ENCODE results near the gene NT5C1B.

NT5C1B gene

DNA sequence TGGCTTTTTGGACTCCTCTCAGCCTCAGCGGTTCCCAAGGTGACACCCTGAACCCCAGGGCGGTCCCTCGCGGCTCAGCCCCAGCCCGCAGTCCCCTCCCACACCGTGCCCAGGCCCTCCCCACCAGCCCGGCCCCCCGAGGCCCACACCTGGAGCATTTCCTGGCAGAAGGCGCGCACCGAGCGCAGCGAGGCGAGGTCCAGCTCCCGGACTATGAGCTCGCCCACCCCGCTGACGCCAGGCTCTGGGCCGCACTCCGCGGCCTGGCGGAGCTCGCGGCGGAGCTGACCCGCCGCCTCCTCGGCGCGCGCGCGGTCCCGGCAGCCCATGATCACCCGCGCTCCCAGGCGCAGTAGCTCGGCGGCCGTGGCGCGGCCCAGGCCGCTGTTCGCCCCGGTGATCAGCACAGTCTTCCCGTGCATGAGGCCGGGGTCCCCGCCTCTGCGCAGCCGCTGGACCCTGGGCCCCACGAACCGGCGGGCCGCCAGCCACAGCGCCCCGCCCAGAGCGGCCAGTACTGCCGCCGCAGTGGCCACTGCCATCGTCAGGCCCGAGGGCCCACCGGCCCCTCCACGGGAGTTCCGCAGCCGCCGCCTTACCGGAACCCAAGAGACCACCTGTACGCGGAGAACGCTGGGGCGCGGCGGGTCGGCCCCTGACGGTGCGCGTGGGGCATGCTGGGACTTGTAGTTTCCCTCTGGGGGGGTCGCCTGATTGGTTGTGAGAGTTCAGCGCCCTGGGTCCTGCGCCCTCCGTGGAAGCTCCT is 29.2 kb downstream of the NT5C1B start, which contains the start of gene RDH14:
Gene RDH14, minus strand, starts transcription at position 623 of the 766 bp plus-strand sequence. Its CDS starts 81 bp downstream, at position 542.
- Histone ChIP-seq H3K4me3 (ENCODE audit: insufficient read depth, low read length, poor library complexity, severe bottlenecking) (peak within 1 kb of the TSS; percentile 69), H3K79me2 (ENCODE audit: insufficient read depth, low read length) (peaks cover 41% of the 10 kb centered on the region), H3K36me3 (ENCODE audit: low read length) (peaks cover 20% of the 10 kb centered on the region), H3F3A (ENCODE audit: insufficient read depth) (no peaks in the 10 kb centered on the region), H3K9me3 (ENCODE audit: insufficient read depth, low read length) (no peaks in the 10 kb centered on the region), H4K20me1 (ENCODE audit: low read depth, low read length) (peaks cover 24% of the 10 kb centered on the region), H3K4me2 (ENCODE audit: low read depth, low read length, poor library complexity, severe bottlenecking) (peak within 1 kb of the TSS; percentile 77), H3K27ac (ENCODE audit: low read depth, low read length) (peak within 1 kb of the TSS; percentile 54), H3K9me2 (replicated peaks; ENCODE audit: insufficient read depth, low read length) (no peaks in the 10 kb centered on the region), H3K27me3 (ENCODE audit: low read length) (no peaks in the 10 kb centered on the region), H3K9ac (ENCODE audit: low read length) (peak within 1 kb of the TSS; percentile 85), H2AFZ (ENCODE audit: low read depth, low read length, severe bottlenecking) (peak within 1 kb of the TSS; percentile 87)
- TF ChIP-seq, protein P1, sequence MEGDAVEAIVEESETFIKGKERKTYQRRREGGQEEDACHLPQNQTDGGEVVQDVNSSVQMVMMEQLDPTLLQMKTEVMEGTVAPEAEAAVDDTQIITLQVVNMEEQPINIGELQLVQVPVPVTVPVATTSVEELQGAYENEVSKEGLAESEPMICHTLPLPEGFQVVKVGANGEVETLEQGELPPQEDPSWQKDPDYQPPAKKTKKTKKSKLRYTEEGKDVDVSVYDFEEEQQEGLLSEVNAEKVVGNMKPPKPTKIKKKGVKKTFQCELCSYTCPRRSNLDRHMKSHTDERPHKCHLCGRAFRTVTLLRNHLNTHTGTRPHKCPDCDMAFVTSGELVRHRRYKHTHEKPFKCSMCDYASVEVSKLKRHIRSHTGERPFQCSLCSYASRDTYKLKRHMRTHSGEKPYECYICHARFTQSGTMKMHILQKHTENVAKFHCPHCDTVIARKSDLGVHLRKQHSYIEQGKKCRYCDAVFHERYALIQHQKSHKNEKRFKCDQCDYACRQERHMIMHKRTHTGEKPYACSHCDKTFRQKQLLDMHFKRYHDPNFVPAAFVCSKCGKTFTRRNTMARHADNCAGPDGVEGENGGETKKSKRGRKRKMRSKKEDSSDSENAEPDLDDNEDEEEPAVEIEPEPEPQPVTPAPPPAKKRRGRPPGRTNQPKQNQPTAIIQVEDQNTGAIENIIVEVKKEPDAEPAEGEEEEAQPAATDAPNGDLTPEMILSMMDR (IDR thresholded peaks at IDR 0.05; ENCODE audit: insufficient read depth, low read length, poor library complexity, severe bottlenecking) = no peak
- TF ChIP-seq EZH2phosphoT487 (conservative IDR thresholded peaks at IDR 0.05; ENCODE audit: low read length) = no peak

DNA sequence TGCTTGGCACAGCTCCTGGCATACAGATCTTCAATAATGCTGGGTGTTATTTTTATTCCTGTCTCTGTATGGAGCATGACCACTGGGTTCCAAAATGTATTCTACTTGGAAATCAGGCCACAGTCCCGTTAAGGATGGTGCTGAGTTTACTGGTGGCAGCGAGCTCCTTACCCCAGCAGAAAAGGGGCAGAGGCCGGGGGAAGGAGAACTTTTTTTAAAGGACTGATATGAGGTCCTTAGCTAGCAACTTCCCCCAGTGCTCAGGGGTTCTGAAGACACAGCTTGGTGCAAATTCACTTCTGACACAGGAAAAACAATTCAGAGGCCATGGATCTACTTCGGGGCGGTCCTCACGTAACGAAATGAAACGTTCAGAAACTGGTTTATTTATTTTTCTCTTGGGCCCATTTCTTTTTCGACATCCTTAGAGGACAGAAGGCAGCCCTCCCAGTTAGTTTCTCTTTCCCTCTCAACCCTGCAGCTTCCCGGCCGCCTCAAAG is 29.8 kb downstream of the NT5C1B start:
- Histone ChIP-seq H3K79me2 (ENCODE audit: insufficient read depth, low read length) (peaks cover 41% of the 10 kb centered on the region), H3K36me3 (ENCODE audit: low read length) (peaks cover 17% of the 10 kb centered on the region), H3K27me3 (ENCODE audit: low read length) (no peaks in the 10 kb centered on the region), H3K9me3 (ENCODE audit: insufficient read depth, low read length) (no peaks in the 10 kb centered on the region), H3K9ac (ENCODE audit: low read length) (peak overlapping the region; percentile 85), H4K20me1 (ENCODE audit: low read depth, low read length) (peaks cover 24% of the 10 kb centered on the region), H2AFZ (ENCODE audit: low read depth, low read length, severe bottlenecking) (peak overlapping the region; percentile 50), H3F3A (ENCODE audit: insufficient read depth) (no peaks in the 10 kb centered on the region), H3K4me3 (ENCODE audit: insufficient read depth, low read length, poor library complexity, severe bottlenecking) (peak overlapping the region; percentile 69), H3K4me2 (ENCODE audit: low read depth, low read length, poor library complexity, severe bottlenecking) (peak overlapping the region; percentile 77), H3K9me2 (replicated peaks; ENCODE audit: insufficient read depth, low read length) (no peaks in the 10 kb centered on the region), H3K27ac (ENCODE audit: low read depth, low read length) (no peak overlapping the region)
- no peak for TF ChIP-seq EZH2phosphoT487 (conservative IDR thresholded peaks at IDR 0.05; ENCODE audit: low read length)
- TF ChIP-seq, protein P1 (IDR thresholded peaks at IDR 0.05; ENCODE audit: insufficient read depth, low read length, poor library complexity, severe bottlenecking) = no peak

DNA sequence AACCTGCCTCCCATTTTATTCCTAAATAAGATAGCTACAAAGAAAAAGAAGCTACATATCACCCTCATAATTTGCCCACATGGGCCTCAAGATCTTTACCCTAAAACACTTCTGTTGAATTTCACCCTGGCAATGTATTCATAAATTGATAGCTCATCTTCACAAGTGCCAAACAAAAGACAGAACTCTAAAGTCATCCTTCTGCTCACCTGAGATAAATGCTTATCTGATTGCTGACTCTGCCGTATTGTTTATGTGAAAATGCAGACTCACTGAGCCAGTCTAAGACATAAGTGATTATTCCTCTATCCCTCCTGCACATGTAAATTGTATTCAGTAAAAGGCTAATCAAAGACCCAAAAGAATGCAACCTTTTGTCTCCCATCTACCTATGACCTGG is 30.9 kb downstream of the NT5C1B start:
- Histone ChIP-seq H3K79me2 (ENCODE audit: insufficient read depth, low read length) (peaks cover 41% of the 10 kb centered on the region), H3K9me3 (ENCODE audit: insufficient read depth, low read length) (no peaks in the 10 kb centered on the region), H3K27me3 (ENCODE audit: low read length) (no peaks in the 10 kb centered on the region), H3K4me3 (ENCODE audit: insufficient read depth, low read length, poor library complexity, severe bottlenecking) (no peak overlapping the region), H3K4me2 (ENCODE audit: low read depth, low read length, poor library complexity, severe bottlenecking) (peak overlapping the region; percentile 77), H4K20me1 (ENCODE audit: low read depth, low read length) (peaks cover 24% of the 10 kb centered on the region), H3K36me3 (ENCODE audit: low read length) (peaks cover 12% of the 10 kb centered on the region), H3K9me2 (replicated peaks; ENCODE audit: insufficient read depth, low read length) (no peaks in the 10 kb centered on the region), H3F3A (ENCODE audit: insufficient read depth) (no peaks in the 10 kb centered on the region), H3K9ac (ENCODE audit: low read length) (no peak overlapping the region), H3K27ac (ENCODE audit: low read depth, low read length) (no peak overlapping the region), H2AFZ (ENCODE audit: low read depth, low read length, severe bottlenecking) (no peak overlapping the region)
- no peak for TF ChIP-seq EZH2phosphoT487 (conservative IDR thresholded peaks at IDR 0.05; ENCODE audit: low read length)

DNA sequence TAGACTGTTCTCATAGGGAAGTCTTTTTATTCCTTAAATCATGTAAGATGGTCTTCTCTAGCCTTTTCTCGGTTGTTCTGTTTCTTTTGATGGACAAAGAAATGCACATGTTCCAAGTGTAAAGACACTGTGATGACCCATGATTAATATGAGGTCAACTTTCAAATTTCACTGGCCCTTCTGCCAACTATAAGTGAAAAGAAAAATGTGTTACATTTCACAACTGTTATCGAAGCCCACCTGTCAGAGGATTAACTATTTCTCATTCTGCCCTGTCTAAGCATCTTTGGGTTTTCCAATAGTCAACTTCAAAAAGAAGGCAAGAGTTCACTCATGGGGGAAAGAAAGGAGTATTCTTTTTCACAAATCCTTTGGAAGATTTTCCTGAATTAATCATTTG is 32.2 kb downstream of the NT5C1B start:
- Histone ChIP-seq H3K79me2 (ENCODE audit: insufficient read depth, low read length) (peaks cover 41% of the 10 kb centered on the region), H3K4me3 (ENCODE audit: insufficient read depth, low read length, poor library complexity, severe bottlenecking) (no peak overlapping the region), H3K27me3 (ENCODE audit: low read length) (no peaks in the 10 kb centered on the region), H3K36me3 (ENCODE audit: low read length) (peaks cover 20% of the 10 kb centered on the region), H3K9ac (ENCODE audit: low read length) (no peak overlapping the region), H3K27ac (ENCODE audit: low read depth, low read length) (no peak overlapping the region), H4K20me1 (ENCODE audit: low read depth, low read length) (peaks cover 24% of the 10 kb centered on the region), H3K9me2 (replicated peaks; ENCODE audit: insufficient read depth, low read length) (no peaks in the 10 kb centered on the region), H3K9me3 (ENCODE audit: insufficient read depth, low read length) (no peaks in the 10 kb centered on the region), H3F3A (ENCODE audit: insufficient read depth) (no peaks in the 10 kb centered on the region), H2AFZ (ENCODE audit: low read depth, low read length, severe bottlenecking) (no peak overlapping the region), H3K4me2 (ENCODE audit: low read depth, low read length, poor library complexity, severe bottlenecking) (no peak overlapping the region)
- TF ChIP-seq, protein P1 (IDR thresholded peaks at IDR 0.05; ENCODE audit: insufficient read depth, low read length, poor library complexity, severe bottlenecking) = no peak
- no peak for TF ChIP-seq EZH2phosphoT487 (conservative IDR thresholded peaks at IDR 0.05; ENCODE audit: low read length)

Measured in SU-DHL-6 (cell line).